ENCODE results near the gene CTNNA2. TPM values are rescaled to one million over a fixed set of nuclear protein-coding genes. Genes with fewer than 3 reads are reported as not detected.

The CTNNA2 gene
- polyA plus RNA-seq, 1 experiment = not detected

DNA sequence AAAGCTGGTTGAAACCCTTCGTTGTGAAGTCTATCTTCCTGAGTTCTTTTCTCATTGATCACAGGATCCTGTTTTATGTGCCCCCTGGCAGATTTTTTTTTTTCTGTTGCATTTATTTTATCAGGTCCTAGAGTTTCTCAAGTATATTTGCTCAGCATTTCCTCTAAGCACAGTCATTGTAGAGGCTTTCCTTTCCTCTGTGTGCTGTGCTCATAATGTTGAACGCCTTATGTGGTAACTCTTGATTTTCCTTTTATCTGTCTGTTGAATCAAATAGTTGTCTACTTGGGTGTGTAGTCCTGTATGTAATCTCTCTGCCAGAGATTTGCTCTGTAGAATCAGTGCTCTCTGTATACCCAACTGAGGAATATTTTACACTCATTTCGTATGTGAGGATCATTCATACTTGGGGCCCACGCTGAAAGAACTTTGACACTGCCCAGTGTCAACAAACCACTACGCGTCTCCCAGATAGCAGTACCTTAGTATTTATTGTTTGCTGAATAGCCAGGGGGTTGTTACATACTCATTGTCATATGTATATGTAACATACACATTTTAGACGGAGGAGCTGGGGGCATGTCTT is 118.2 kb downstream of the CTNNA2 start:
- POLR2A ChIA-PET = no interaction called here
- Histone ChIP-seq H3K27me3 (ENCODE audit: control insufficient read depth, insufficient read depth, low read length) (no peaks in the 10 kb centered on the region), H3K9me3 (ENCODE audit: control insufficient read depth, insufficient read depth, low read length) (no peaks in the 10 kb centered on the region), H3K27ac (ENCODE audit: low read depth, low read length) (no peak overlapping the region), H3K4me3 (ENCODE audit: low read depth, low read length) (no peak overlapping the region)
- CTCF ChIA-PET = no interaction called here
- TF ChIP-seq CTCF (IDR thresholded peaks at IDR 0.05; ENCODE audit: low read depth, low read length) = no peak
- no peak for DNase-seq (ENCODE audit: low read depth, low spot score)

DNA sequence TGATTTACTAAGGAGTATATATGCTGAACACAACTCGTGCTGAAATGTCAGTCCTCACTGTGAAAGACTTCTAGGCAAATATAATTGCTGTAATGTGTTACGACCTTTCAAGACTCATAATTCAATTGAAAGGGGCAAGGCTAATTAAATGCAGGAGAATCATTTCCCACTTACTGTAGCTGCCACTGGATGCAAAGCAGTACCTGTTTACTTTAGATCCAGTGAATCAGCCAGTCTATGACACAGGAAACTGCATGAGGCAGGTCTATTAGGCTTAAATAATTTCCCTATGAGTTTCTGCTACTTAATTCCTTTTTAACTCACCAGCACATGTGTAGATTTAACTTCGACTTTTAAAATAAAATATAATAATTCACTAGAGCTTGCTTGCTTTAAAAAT is 125.6 kb downstream of the CTNNA2 start:
- Histone ChIP-seq H3K27ac (ENCODE audit: low read depth, low read length) (no peak overlapping the region), H3K27me3 (ENCODE audit: control insufficient read depth, insufficient read depth, low read length) (no peaks in the 10 kb centered on the region), H3K9me3 (ENCODE audit: control insufficient read depth, insufficient read depth, low read length) (no peaks in the 10 kb centered on the region), H3K4me3 (ENCODE audit: low read depth, low read length) (no peak overlapping the region)
- POLR2A ChIA-PET = no interaction called here
- TF ChIP-seq CTCF (IDR thresholded peaks at IDR 0.05; ENCODE audit: low read depth, low read length) = no peak
- no peak for DNase-seq (ENCODE audit: low read depth, low spot score)
- CTCF ChIA-PET = interaction anchor here (1.0 kb wide), 1 partner anchor 23 kb away, joined by 3 read pairs; no protein-coding TSS in a partner anchor

GRCh38 chr2:79638954-79639353 is 126.1 kb downstream of the CTNNA2 start:
- Histone ChIP-seq H3K27ac (ENCODE audit: low read depth, low read length) (no peak overlapping the region), H3K4me3 (ENCODE audit: low read depth, low read length) (no peak overlapping the region), H3K27me3 (ENCODE audit: control insufficient read depth, insufficient read depth, low read length) (no peaks in the 10 kb centered on the region), H3K9me3 (ENCODE audit: control insufficient read depth, insufficient read depth, low read length) (no peaks in the 10 kb centered on the region)
- POLR2A ChIA-PET = no interaction called here
- CTCF ChIA-PET = interaction anchor here (1.0 kb wide), 1 partner anchor 22 kb away, joined by 3 read pairs; no protein-coding TSS in a partner anchor
- no peak for DNase-seq (ENCODE audit: low read depth, low spot score)
- no peak for TF ChIP-seq CTCF (IDR thresholded peaks at IDR 0.05; ENCODE audit: low read depth, low read length)

DNA sequence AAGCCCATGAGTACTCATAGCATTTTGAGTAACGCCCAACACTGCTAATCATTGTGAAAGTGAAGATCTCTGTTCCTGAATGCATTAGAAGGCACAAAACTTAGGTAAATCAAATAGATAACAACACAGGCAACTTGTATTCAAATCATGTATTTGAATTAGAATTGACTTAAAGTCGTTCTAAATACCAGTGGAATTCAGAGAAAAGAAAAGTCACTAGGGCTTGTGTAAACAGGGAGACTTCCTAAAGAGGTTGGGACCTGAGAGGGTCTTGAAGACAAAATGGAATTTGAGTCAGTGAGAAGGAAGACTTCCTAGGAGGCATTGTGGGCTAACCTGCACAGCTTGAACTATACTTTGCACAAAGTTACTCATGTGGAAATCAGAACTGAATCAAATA is 127.2 kb downstream of the CTNNA2 start:
- no peak overlapping the region for H3K4me3 ChIP-seq (ENCODE audit: low read depth, low read length)
- no peak for DNase-seq (ENCODE audit: low read depth, low spot score)
- CTCF ChIA-PET = no interaction called here
- TF ChIP-seq CTCF (IDR thresholded peaks at IDR 0.05; ENCODE audit: low read depth, low read length) = no peak
- POLR2A ChIA-PET = no interaction called here
- no peaks in the 10 kb centered on the region for H3K27me3 ChIP-seq (ENCODE audit: control insufficient read depth, insufficient read depth, low read length)
- no peak overlapping the region for H3K27ac ChIP-seq (ENCODE audit: low read depth, low read length)
- H3K9me3 ChIP-seq (ENCODE audit: control insufficient read depth, insufficient read depth, low read length) = no peaks in the 10 kb centered on the region

DNA sequence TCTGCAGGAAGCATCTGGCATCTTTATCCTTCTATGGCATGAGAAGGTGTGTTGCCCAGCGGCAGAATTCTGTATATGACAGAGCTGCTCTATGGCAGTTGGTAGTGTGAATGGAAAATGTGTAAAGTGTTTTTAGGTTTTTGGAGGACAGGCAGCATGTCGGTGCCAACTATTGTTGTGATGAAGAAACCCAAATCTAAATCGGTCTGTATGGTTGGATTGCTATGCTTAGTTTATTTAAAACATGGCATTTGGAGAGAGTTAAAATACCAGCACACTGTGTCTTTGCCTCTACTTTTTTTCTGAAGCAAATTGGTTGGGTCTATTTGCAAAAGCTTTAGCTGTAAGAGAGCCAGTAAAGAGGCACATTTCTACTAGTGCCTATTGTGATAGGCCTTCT is 136.7 kb downstream of the CTNNA2 start:
- no peak overlapping the region for H3K27ac ChIP-seq (ENCODE audit: low read depth, low read length)
- no peak for DNase-seq (ENCODE audit: low read depth, low spot score)
- ChIA-PET CTCF (no interaction called here), POLR2A (no interaction called here)
- no peak for TF ChIP-seq CTCF (IDR thresholded peaks at IDR 0.05; ENCODE audit: low read depth, low read length)
- no peaks in the 10 kb centered on the region for H3K9me3 ChIP-seq (ENCODE audit: control insufficient read depth, insufficient read depth, low read length)
- no peak overlapping the region for H3K4me3 ChIP-seq (ENCODE audit: low read depth, low read length)
- H3K27me3 ChIP-seq (ENCODE audit: control insufficient read depth, insufficient read depth, low read length) = no peaks in the 10 kb centered on the region
